GM19468 (cell line): ENCODE data around the gene GATA3.

Experiments
- ATAC-seq: cut with Tn5 transposase; IDR thresholded peaks from one replicate; pipeline ENCODE4 v1.9.1; 2021; ENCODE audit warnings: mild to moderate bottlenecking, moderate library complexity, moderate number of reproducible peaks; ENCODE audit not compliant: unreplicated experiment; ENCODE audit errors: extremely low read depth

GATA3 gene

GRCh38 chr10:8085251-8085650, 30.8 kb downstream of the GATA3 start:
- ATAC-seq: no peak

- no peak for ATAC-seq
Measured at GRCh38 chr10:8086315-8086714, 31.8 kb downstream of the GATA3 start.

- ATAC-seq: peak; percentile 49
Measured at GRCh38 chr10:8088504-8088903, 34.0 kb downstream of the GATA3 start.

GRCh38 chr10:8092428-8092827, 37.9 kb downstream of the GATA3 start:
- no peak for ATAC-seq

DNA sequence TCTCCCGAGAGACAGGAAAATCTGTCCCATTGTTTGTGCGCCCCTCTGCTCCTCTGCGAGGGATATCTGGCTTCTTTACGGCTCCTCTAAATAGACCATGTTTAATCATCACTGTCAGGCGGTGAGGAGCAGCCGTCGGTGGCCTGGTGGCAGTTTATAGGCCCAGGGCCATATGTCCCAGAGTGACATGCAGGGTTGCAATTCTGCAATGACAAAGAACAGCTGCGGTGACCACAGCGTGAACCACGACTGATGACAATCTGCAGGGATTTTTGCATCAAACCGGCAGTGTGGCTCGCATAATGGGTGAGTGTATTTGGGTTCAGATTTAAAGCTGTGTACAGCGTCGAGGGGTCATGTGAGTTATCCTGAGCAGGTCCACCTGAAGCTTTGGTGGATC, 41.5 kb downstream of the GATA3 start:
- ATAC-seq: no peak

- no peak for ATAC-seq
Measured at GRCh38 chr10:8096931-8097330, 42.4 kb downstream of the GATA3 start.

- ATAC-seq: no peak
Measured at GRCh38 chr10:8100366-8100765, 45.9 kb downstream of the GATA3 start.

DNA sequence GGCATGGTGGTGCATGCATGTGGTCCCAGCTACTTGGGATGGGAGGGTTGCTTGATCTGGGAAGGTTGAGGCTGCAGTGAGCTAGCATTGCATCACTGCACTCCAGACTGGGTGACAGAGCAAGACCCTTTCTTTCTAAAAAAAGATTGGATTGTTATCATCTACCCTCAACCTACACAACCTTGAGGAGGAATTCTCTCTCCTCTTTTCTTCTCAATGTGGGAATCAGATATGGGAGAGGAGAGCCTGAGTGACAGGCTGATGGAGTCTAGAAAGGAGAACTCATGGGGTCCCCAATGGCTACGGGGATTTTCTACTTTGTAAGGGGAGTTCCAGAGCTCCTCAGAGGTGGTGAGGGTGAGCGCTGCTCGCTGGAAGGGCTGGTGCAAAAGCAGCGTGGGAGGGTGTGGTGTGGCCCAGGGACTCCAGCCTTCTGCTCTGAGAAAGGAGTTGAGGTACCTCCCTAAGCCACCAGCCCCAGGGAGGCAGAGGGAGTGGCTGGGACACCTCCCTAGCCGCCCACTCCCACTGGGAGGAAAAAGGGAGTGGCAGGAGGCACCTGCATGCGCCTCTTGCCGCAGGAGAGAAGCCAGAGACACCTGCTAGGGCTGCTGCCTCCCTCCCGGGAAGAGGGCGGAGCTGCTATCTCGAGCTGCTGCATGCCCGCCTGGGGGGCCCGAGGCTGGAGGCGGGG, 48.4 kb downstream of the GATA3 start:
- ATAC-seq: no peak

GRCh38 chr10:8103543-8103942, 49.1 kb downstream of the GATA3 start:
- no peak for ATAC-seq

DNA sequence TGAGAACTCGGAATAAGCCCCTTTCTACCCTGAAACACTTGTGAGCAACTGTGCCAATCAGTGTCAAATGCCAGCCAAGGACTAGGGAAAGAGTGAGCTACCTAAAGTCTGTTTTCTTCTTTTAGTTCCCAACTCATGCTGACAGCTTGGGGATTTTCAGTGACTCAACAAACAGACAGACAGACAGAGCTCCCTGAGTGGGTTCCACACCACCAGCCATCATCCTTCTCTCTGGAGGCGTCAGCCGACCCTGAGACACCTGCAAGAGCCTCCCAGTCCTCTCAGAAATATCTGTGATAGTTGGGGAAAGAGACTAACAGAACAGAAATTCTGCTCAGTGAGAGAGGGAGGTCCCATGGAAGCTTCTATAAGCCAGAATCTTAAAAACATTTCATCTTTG, 49.5 kb downstream of the GATA3 start:
- no peak for ATAC-seq

DNA sequence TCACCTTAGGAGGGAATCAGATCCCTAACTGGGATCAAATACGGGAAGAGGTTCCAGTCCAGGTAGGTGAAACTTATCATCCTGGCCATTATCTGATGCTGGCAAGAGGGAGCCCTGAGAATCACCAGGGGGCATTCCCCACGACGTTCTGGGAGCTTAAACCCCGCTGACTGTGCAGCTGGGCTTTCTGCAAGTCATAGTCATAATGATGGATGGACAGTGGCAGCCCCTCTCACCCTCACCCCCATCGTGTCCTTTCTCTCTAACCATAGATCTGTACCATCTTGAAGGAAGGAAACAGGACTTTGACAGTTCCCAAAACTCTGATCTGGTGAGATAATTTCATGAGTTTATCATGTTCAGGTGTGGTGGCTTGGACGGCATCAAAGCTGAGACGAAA, 50.2 kb downstream of the GATA3 start:
- ATAC-seq: no peak

- ATAC-seq: no peak
Measured at GRCh38 chr10:8105932-8106331, 51.4 kb downstream of the GATA3 start.

DNA sequence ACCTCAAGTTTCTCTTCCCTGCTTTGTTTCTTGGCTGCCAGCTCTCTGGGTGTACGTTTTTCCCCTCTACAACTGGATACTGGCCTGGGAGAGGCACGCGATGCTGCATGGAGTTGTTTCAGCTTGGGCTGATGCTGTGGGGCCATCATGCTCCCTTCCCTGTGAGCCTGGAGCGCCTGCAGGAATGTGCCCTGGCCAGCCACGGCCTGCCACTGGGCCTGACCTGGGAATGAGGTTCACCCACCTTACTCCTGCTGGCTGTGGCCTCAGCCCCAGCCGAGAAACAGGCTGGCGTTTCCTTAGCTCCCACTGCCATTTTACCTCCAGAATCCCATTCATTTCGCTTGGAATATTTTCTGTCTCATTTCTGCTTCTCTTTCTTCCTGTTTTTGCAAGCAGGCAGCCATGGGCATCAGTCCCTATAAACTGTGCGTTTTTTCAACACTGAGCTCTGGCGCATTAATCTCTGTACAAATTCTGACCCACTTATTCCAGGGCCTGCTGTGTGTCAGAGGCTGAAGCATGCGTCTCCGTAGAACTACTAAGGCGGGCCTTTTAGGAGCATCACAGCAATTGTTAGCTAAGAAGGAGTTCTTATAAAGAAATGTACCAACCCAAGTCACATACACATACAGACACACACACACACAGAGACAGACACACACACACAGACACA, 57.9 kb downstream of the GATA3 start:
- ATAC-seq: no peak

DNA sequence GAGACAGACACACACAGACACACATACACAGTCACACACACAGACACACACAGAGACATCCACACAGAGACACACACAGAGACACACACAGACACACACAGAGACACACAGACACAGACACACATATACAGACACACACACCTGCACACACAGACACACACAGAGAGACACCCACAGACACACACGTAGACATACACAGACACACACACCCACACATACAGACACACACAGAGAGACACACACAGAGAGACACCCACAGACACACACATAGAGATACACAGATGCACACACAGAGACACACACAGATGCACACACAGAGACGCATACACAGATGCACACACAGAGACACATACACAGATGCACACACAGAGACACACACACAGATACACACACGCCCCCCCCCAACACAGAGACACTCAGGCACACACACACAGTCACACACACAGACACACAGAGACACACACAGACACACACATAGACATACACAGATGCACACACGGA, 58.5 kb downstream of the GATA3 start:
- no peak for ATAC-seq

DNA sequence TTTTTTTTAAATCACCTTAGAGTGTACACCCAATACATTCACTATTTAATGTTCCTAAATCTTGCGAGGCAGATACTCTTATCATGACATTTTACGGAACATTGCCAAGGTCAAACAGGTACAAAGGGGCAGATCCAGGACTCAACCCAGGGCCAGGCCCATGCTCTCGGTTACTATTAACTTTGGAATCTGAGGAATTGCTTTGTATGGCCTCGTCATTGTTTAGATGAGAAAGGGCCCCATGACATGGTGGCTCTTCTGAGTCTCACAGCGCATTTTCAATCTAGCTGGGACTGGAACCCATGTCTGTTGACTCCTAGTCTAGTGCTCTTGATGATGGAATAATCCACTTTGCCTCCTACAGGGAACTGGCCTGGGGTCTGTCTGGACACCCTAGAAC, 59.1 kb downstream of the GATA3 start:
- ATAC-seq: no peak

- no peak for ATAC-seq
Measured at GRCh38 chr10:8114741-8115617, 60.5 kb downstream of the GATA3 start.

GRCh38 chr10:8115618-8115980, 61.1 kb downstream of the GATA3 start:
- ATAC-seq: no peak

DNA sequence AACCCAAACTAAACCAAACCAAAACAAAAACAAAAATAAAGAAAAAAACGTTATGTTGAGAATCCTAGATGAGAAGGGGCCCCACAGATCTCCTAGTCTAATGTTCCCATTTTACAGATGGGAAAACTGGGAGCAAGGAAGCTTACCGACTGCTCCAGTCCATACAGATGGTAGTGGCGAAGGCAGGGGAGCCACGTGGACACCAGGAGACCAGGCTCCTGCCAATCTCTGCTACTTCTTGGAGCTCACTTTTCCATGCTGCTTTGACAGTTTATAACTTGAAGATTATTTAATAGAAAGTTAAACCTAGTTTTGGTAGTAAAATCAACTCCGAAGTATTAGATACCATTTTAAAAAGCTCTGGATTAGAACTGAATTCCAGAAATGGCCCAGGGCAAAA, 62.0 kb downstream of the GATA3 start:
- no peak for ATAC-seq

DNA sequence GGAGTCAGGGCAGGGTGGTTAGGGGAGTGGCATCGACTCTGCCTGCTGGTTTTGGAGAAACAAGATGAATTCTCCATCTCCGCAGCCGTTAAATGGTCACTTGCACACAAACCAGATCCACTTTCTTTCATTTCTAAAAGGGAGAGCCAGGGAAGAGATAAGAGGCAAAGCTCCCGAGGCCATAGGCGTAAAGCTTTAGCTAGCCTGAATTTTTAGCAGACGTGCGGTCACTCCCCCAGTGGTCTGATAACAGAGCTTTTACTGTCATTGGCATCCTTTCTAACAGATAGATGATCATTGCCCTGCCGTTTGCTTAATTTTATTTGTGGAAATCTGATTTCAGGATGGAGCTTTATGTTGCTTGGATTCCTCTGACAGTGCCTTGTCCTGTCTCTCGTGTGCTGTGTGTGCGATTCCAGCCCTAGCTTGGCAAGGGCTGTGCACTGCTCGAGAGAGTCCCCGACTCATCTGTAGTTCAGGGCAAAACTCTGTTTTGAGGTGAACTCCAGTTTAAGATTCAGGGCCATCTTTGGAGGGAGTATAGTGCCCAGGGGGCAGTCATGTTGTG, 62.5 kb downstream of the GATA3 start:
- no peak for ATAC-seq

DNA sequence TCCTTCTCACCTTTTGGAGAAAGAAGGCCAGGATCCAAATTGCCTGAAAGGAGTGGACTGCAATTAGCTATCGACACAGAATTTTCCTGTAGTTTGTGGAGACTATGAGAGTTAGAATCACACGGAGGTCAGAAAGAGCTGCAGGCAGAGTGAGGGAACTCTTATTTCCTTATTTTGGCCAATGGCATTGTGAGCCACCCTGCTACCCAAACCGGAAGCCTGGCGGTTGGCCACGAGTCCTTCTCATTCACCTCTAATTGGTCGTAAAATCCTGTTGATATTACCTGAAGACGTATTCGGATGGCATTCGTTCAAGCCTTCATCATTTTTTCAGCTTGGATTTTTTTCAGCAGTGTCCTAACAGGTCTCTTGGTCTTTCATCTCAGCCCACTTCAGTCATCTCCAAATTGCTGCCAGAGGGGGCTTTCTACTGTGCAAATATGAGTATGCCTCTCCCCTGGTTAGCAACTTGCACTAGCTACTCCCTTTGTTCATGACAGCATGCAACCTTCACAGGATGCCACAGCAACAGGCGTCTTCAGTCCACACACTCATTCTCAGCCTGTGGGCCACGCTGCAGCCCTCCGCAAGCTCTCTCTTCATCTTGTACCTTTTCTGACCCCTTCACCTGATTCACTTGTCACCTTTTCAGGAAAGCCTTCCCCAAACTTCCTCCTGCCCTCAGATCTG, 66.9 kb downstream of the GATA3 start:
- no peak for ATAC-seq
